Stimulated activated CD8-positive, alpha-beta memory T cell treated with anti-CD3 and anti-CD28 coated beads, Interleukin-15, amount 100 ng/mL, for 24 hours (primary cell): ENCODE measurements around the gene PRSS50.

ENCODE experiments used
- DNase-seq: peaks from one replicate; pipeline ENCODE4 v3.0.0-alpha.2; 2020; ENCODE audit warnings: low read depth

Gene PRSS50

DNA sequence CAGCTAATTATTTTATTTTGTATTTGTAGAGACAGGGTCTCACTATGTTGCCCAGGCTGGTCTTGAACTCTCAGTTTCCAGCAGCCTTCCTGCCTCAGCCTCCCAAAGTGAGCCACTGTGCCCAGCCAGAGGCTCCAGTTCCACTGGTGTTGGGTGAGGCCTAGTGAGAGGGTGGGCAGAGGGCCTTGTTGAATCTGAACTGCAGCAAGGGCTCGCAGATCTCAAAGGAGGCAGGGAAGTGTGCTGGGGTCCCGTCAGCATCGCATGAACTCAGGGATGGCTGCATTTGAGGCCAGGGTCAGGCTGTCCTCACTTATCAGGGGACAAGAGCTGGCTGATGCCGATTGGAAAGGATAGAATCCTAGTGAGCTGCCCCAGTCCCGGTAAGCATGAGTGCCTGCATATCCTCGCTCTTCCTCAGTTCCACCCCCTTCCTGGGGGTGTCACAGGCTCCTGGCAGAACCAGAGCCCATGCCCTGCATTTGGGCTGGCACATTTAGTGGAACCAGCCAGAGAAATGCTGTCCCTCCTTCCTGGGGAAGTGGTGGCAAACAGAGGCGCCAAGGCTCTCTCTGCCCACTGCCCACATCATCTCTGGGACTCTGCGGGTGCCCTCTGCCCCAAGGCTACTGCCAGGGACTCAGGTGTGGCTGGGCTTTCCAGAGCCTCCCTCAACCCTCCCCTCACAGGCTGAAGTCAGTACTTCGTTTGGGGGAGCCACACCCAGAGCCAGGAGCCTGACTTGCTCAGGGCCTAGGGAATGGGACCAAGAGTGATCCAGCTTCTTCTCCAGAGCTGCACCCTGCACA is 48.3 kb downstream of the PRSS50 start:
- no peak for DNase-seq

DNA sequence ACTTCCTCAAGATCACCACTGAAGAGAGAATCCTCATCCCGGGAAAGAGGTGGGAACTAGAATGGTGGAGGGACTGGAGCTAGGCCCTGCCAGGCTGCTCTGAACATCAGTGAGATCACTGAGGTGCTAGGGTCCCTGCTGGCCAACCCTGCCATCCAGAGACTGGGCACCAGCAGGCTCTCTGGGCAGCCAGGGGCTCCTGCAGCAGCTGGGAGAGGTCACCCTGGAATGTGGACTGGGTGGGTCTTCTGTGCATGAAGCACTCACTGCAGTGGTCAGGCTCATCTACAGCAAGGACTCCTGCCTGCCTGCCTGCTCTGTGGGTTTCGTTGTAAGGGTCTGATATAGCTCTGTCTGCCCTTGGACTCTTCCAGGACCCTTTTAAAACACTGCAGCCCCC is 49.1 kb downstream of the PRSS50 start:
- DNase-seq, result no peak

DNA sequence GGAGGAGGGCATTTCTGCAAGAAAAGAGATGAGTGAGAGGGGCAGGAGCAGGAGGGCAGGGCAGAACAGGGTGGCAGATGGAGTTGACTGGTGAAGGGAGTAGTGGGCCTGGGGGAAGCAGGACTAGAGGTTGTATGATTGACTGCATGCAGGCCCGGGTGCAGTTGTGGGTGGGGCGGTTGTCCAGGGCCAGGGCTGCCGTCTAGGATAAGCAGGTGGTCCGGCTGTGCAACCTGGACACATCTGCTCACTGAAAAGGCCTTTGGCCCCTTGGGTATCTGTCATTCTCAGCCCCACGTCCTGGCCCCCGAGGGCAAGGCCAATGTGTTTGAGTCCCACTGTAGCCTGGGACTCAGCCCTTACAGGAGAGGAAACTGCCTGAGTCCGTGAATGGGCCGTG is 49.6 kb downstream of the PRSS50 start:
- DNase-seq, result no peak

DNA sequence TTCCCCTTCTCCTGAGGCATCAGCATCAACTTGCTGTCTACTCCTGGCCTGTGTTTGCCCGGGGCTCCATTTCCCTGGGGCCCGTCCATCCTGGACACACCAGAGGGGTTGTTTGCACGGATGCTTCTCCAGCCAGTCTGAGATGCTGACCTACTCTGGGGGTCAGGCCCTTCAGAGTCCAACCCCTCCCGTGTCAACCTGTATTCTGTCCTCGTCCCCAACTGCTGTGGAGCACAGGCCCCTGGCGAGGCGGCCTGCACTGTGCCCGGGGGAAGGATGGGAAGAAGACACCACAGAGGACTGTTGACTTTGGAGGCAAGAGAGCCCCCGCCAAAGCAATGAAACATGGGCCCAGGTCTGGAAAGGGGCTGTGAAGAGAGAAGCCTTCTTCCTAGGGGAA is 50.0 kb downstream of the PRSS50 start:
- no peak for DNase-seq

DNA sequence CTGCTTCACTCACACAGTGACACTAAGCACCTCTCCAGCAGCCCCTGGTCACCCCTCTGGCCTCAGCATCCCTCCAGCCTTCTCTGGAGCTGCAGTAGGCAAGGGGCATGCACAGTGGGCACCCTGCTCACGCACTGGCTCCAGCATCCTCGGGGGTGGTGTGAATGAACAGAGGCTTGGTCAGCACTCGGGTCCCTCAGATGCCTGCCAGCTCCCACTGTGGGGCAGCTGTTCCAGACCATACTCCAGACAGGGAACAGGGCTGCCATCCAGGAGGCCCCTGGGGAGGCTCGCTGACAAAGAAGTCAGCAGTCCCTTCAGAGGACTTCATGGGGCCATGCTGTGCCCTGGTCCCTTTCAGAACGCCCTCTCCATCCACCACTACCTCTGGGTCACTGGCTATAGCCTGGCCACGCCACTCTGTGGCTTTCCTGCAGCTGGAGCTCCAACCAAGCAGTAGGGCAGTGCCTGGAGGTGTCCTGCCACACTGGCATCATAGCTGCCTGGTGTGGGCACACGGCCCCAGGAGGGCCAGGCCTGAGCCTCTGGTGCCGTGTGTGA is 50.5 kb downstream of the PRSS50 start:
- DNase-seq, result no peak

DNA sequence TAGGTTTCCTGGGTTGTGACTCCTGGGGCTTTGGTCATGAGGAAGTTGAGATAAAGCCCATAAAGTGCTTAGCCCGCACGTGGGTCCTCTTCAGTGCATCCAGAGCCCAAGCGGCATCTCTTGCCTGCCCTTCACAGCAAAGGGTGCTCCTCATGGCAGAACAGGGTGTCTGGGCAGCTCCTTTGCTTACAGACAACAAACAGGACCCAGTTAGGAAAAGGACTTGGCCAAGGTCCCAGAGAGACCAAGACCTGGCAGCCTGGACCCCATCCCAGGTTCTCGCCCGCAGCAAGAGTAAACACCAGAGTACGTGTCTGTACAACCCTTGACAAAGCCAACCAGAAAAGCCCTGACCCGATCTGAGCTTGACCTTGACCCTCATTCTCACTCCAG is 51.2 kb downstream of the PRSS50 start:
- DNase-seq, result no peak

DNA sequence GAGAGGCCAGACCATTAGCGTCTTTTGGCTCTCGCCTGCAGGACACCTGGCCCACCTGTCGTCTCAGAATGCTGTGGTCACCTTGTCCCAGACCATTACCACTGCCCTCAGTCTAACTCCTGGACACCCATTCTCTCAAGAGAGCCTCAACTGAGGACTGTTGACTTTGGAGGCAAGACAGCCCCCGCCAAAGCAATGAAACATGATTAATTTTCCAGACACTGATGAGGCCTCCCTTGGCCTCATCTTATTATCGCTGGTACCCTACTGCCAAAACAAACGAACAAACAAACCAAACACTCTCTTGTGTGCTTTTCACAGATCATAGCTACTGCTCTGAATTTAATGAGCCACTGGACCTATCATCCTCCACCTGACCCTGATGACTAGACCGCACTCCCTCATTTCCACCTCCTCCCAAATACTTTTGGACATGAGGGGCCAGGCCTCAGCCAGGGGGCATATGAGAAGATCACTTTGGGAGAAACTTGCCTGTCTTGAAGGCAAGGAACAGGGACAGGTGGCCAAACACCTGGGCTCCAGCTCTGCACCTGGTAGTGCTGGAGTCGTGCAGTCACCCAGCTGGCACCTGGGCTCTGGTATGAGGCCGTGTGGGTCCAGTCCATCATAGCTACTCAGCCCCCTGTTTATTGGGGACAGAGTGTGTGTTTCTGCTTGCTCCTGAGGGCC is 51.8 kb downstream of the PRSS50 start:
- no peak for DNase-seq

DNA sequence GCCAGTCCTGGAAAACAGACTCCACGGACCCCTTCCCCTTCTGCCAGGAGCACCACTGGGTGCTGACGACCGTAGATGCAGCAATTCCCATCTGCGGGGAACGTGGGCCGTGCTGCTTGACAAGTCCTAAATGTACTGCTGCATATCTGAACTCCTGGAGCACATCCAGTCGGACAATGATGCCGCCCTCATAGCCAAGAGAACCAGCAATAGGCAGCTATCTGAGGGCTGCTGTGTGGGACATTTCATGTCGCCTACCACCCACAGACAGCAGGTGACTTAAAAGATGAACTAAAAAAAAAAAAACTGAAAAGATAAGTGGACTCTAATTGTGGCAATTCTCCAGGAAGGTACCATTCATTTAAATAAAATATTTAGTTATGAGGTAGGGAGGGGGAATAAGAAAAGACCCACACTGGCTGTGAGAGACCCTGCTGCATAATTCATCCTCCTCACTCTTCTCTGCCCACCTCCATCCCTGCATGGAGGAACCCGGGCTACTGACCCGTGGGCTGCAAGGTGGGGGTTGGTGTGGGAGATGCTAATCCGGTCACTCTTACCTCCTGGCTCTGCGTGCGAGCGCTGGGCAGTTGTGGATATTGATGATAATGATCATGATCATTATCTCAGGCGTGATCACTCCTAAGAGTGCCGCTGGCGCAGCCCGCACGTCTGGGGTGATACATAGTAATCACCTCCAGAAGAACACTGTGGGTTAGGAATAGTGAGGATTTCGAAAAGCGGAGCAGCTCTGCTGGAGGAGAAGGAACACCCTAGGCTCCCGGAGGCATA is 52.5 kb downstream of the PRSS50 start:
- no peak for DNase-seq

DNA sequence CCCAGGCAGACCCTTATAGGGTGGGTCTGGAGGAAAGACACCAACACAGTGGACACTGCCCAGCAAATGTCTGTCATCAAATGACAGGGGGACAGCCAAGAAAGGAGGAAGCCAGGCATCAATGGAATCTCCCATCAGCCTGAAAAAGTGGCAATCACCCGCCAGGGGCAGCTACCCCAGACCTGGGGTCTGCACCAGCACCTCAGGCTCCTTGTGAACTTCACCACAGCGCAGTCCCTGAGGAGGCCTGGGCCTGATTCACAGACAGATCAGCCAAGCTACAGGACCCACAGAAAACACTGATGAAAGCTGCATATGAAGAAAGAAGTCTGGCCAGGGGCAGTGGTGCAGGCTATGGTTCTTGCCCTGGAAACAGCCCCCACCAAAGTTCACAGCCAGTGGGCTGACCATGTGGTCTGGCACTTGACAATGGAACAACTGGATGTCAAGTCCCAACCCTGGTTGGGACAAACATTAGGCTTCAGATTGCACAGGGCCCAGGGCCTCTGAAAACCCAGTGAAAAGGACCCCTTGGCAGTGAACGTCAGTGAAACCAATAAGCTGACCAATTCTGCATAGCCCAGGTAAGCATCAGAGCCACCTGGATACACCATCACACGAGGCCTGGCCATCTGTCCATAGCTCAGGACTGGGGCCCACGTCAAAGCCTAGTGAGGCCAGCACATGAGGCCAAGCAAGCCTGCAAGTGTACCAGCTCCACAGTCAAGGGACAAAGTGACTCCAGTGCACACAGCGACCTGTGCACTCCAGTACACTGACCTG is 53.3 kb downstream of the PRSS50 start:
- no peak for DNase-seq

DNA sequence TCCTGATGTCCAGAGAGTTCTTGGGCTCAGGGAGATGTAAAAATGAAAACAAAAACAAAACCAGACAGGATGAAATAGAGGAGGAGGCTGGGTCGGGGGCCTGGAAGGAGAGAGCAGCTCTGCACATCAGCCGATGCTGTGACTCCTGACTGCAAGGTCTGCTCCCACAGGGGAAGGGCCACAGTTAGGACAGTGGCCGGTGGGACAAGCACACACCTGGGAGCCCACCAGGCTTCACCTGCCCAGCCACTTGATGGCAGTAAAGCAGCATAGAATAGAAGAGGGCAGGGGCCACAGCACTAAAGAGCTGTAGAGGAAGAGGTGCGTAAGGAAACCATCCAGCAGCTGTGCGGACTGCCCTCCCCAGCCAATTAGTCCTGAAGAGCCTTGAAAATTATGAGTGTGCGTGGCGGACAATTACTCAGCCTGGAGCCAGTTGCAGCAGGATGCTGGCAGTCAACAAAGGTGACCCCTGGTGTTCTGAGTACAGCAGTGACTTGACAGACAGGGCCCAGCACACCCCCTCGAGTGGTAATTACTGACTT is 54.0 kb downstream of the PRSS50 start:
- DNase-seq, result no peak

DNA sequence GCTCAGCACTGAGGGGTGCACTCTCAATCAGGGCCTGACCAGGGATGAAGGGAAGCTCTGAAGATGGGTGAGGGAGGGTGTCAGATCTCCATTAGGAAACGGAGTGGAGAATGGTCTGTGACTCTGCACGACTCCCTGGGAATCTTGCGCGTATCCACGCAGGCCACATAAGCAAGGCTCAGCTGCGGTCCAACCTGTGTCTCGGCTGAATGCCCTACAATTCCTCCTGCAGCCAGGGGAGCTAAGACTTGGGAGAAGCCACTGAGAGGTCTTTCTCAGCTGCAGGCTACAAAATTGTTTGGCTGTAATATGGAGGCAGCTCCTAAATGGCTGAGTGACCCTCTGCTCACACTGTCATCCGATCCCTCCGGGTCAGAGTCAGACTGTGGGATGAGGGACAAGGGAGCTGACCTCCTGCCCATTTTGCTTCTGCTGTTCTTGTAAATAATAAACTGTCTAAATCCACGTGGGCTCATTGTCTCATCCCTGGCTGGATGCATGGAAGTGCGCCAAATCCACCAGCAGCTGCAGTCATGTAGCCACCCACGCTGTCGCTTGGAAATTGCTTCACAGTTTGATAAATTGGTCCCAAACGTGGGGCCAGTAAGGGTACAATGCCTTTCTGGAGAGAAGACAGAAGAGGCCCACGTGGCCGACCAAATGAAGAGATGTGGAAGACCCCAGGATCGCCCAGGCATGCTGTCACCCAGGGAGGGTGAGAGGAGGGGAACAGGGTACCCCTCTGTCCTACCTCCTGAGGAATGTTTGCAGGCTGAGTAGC is 54.7 kb downstream of the PRSS50 start:
- no peak for DNase-seq
